H9 (cell line): ENCODE data around the gene LAMC1. TPM values are rescaled to one million over a fixed set of nuclear protein-coding genes. Genes with fewer than 3 reads are reported as not detected.

ENCODE experiments used
- DNase-seq: peaks from one replicate; pipeline ENCODE4 v3.0.0-alpha.2; 2017
- H2AFZ ChIP-seq: one replicate; pipeline ENCODE4 v1.6.1; 2013; ENCODE audit warnings: mild to moderate bottlenecking, low read length, control low read depth, moderate library complexity
- H2AK5ac ChIP-seq: 2 replicates; pipeline ENCODE4 v1.6.1; 2013; ENCODE audit warnings: low read length, control low read depth, mixed read lengths; ENCODE audit not compliant: insufficient read length
- H2BK120ac ChIP-seq: one replicate; pipeline ENCODE4 v1.6.1; 2013; ENCODE audit warnings: low read depth, mild to moderate bottlenecking, low read length, control low read depth, inconsistent platforms; ENCODE audit not compliant: poor library complexity, severe bottlenecking
- H2BK12ac ChIP-seq: 2 replicates; pipeline ENCODE4 v1.6.1; 2013; ENCODE audit warnings: low read length, control low read depth, mixed read lengths, low read depth; ENCODE audit not compliant: insufficient read length
- H2BK15ac ChIP-seq: 2 replicates; pipeline ENCODE4 v1.6.1; 2013; ENCODE audit warnings: low read depth, low read length, control low read depth
- H2BK20ac ChIP-seq: one replicate; pipeline ENCODE4 v1.6.1; 2013; ENCODE audit warnings: low read depth, mild to moderate bottlenecking, low read length, control low read depth, inconsistent platforms; ENCODE audit not compliant: poor library complexity, severe bottlenecking
- H2BK5ac ChIP-seq: 2 replicates; pipeline ENCODE4 v1.6.1; 2013; ENCODE audit warnings: low read length, control low read depth, mixed read lengths; ENCODE audit not compliant: insufficient read length
- H3K14ac ChIP-seq: 2 replicates; pipeline ENCODE4 v1.6.1; 2013; ENCODE audit warnings: low read length, control low read depth; ENCODE audit not compliant: insufficient read depth
- H3K18ac ChIP-seq: 2 replicates; pipeline ENCODE4 v1.6.1; 2013; ENCODE audit warnings: low read depth, mild to moderate bottlenecking, mixed read lengths, low read length, control low read depth; ENCODE audit not compliant: insufficient read length
- H3K23ac ChIP-seq: 2 replicates; pipeline ENCODE4 v1.6.1; 2013; ENCODE audit warnings: low read length, control low read depth, mixed read lengths, low read depth; ENCODE audit not compliant: insufficient read length
- H3K23me2 ChIP-seq: 2 replicates; pipeline ENCODE4 v1.6.1; 2013; ENCODE audit warnings: low read depth, mild to moderate bottlenecking, mixed read lengths, low read length, control low read depth; ENCODE audit not compliant: insufficient read length, poor library complexity, severe bottlenecking
- H3K27ac ChIP-seq: 2 replicates; pipeline ENCODE4 v1.5.1; 2013; ENCODE audit warnings: low read length, control low read depth, mixed read lengths, low read depth; ENCODE audit not compliant: insufficient read length
- H3K27me3 ChIP-seq: 2 replicates; pipeline ENCODE4 v1.6.1; 2013; ENCODE audit warnings: low read length, control low read depth, inconsistent platforms; ENCODE audit not compliant: insufficient read depth
- H3K4ac ChIP-seq: 2 replicates; pipeline ENCODE4 v1.6.1; 2013; ENCODE audit warnings: low read depth, mild to moderate bottlenecking, control low read depth, inconsistent platforms, low read length, moderate library complexity
- H3K4me1 ChIP-seq: 2 replicates; pipeline ENCODE4 v1.6.1; 2013; ENCODE audit warnings: low read length, control low read depth, inconsistent platforms; ENCODE audit not compliant: insufficient read depth
- H3K4me2 ChIP-seq: 2 replicates; pipeline ENCODE4 v1.6.1; 2013; ENCODE audit warnings: low read length, control low read depth, mixed read lengths; ENCODE audit not compliant: insufficient read length, insufficient read depth
- H3K56ac ChIP-seq: 2 replicates; pipeline ENCODE4 v1.6.1; 2013; ENCODE audit warnings: low read depth, mild to moderate bottlenecking, mixed read lengths, low read length, control low read depth; ENCODE audit not compliant: insufficient read length
- H3K79me1 ChIP-seq: 2 replicates; pipeline ENCODE4 v1.6.1; 2013; ENCODE audit warnings: low read depth, mild to moderate bottlenecking, moderate library complexity, low read length, control low read depth, inconsistent platforms; ENCODE audit not compliant: insufficient read depth, poor library complexity, severe bottlenecking
- H3K79me2 ChIP-seq: 2 replicates; pipeline ENCODE4 v1.6.1; 2013; ENCODE audit warnings: low read length, control low read depth, inconsistent platforms; ENCODE audit not compliant: insufficient read depth
- H3K9ac ChIP-seq: 2 replicates; pipeline ENCODE4 v1.6.1; 2013; ENCODE audit warnings: low read length, control low read depth, mixed read lengths; ENCODE audit not compliant: insufficient read length; ENCODE audit errors: extremely low read depth
- H3K9me3 ChIP-seq: one replicate; pipeline ENCODE4 v1.6.1; 2013; ENCODE audit warnings: low read depth, low read length, inconsistent platforms; ENCODE audit not compliant: control insufficient read depth
- H3T11ph ChIP-seq: one replicate; pipeline ENCODE4 v1.6.1; 2013; ENCODE audit warnings: mild to moderate bottlenecking, low read length, control low read depth, inconsistent platforms
- H4K20me1 ChIP-seq: one replicate; pipeline ENCODE4 v1.6.1; 2013; ENCODE audit not compliant: control insufficient read depth, insufficient read length, insufficient read depth
- H4K5ac ChIP-seq: 2 replicates; pipeline ENCODE4 v1.6.1; 2013; ENCODE audit warnings: low read depth, mild to moderate bottlenecking, mixed read lengths, low read length, control low read depth; ENCODE audit not compliant: insufficient read length
- H4K8ac ChIP-seq: replicated peaks from 2 replicates; pipeline ENCODE4 v1.6.1; 2013; ENCODE audit warnings: low read length, control low read depth, mixed read lengths, low read depth; ENCODE audit not compliant: insufficient read length
- H4K91ac ChIP-seq: 2 replicates; pipeline ENCODE4 v1.6.1; 2013; ENCODE audit warnings: low read depth, mild to moderate bottlenecking, moderate library complexity, mixed read lengths, low read length, control low read depth; ENCODE audit not compliant: insufficient read length
- H3K27ac Mint-ChIP-seq, 3 experiments: 2 replicates in 2 of 3; 3 replicates in 1 of 3; pipeline ENCODE4 v1.8.0; 2020 to 2021; ENCODE audit warnings: mixed read lengths in 3 of 3, mild to moderate bottlenecking in 1 of 3, moderate library complexity in 1 of 3
- H3K27me3 Mint-ChIP-seq: 2 replicates; pipeline ENCODE4 v1.8.0; 2021; ENCODE audit warnings: low read depth, mild to moderate bottlenecking, moderate library complexity, mixed read lengths
- H3K36me3 Mint-ChIP-seq, 3 experiments: 2 replicates in 2 of 3; 3 replicates in 1 of 3; pipeline ENCODE4 v1.8.0; 2020 to 2021; ENCODE audit warnings: low read depth in 3 of 3, mixed read lengths in 3 of 3; ENCODE audit not compliant: insufficient read depth in 1 of 3
- H3K4me1 Mint-ChIP-seq, 2 experiments: 2 replicates each; pipeline ENCODE4 v1.8.0; 2020; ENCODE audit warnings: mixed read lengths in 2 of 2
- H3K4me3 Mint-ChIP-seq, 2 experiments: 2 replicates in 1 of 2; 3 replicates in 1 of 2; pipeline ENCODE4 v1.8.0; 2020 to 2021; ENCODE audit warnings: mild to moderate bottlenecking in 2 of 2, mixed read lengths in 2 of 2, moderate library complexity in 1 of 2
- H3K9me3 Mint-ChIP-seq, 2 experiments: 2 replicates in 1 of 2; 3 replicates in 1 of 2; pipeline ENCODE4 v1.8.0; 2020; ENCODE audit warnings: mild to moderate bottlenecking in 2 of 2, mixed read lengths in 2 of 2, moderate library complexity in 1 of 2
- CTCF ChIP-seq: fragments of 200-600 bp; sonication (generic); conservative IDR thresholded peaks from 3 replicates; pipeline ENCODE4 v1.8.0; 2021; ENCODE audit warnings: antibody characterized with exemption, mild to moderate bottlenecking
- WGBS: extraction: QIAGEN DNeasy Blood & Tissue Kit; methylation state at CpG from one replicate; pipeline ENCODE4 v1.1.7; 2013; ENCODE audit warnings: missing lambda C conversion rate, low lambda C conversion rate, mixed read lengths; ENCODE audit not compliant: insufficient read length; ENCODE audit errors: extremely low coverage; 5-methylcytosine and 5-hydroxymethylcytosine counted together
- total RNA-seq: library from RNA; stranded (reverse); gene quantifications from 2 replicates; pipeline ENCODE4 v1.2.1, GENCODE V29; 2021

Gene LAMC1
- total RNA-seq, 1 experiment from 2014 or later, result 96.2 TPM

GRCh38 chr1:183138301-183138700, 115.1 kb downstream of the LAMC1 start:
- Histone ChIP-seq H3K23me2 (no peaks in the 10 kb centered on the region), H4K91ac (no peak overlapping the region), H3K9ac (no peak overlapping the region), H3K9me3 (no peaks in the 10 kb centered on the region), H3T11ph (no peak overlapping the region), H3K4me2 (no peak overlapping the region), H4K20me1 (no peaks in the 10 kb centered on the region), H2BK15ac (no peak overlapping the region), H3K4ac (no peak overlapping the region), H3K27me3 (no peaks in the 10 kb centered on the region), H3K79me1 (no peaks in the 10 kb centered on the region), H2BK20ac (no peak overlapping the region), H4K8ac (no peak overlapping the region), H3K56ac (no peak overlapping the region), H3K14ac (no peak overlapping the region), H3K18ac (no peak overlapping the region), H2AFZ (no peak overlapping the region), H2BK12ac (no peak overlapping the region), H2BK120ac (no peak overlapping the region), H3K23ac (no peak overlapping the region), H4K5ac (no peak overlapping the region), H3K79me2 (no peaks in the 10 kb centered on the region), H2AK5ac (no peak overlapping the region), H3K4me1 (no peaks in the 10 kb centered on the region), H3K27ac (no peak overlapping the region), H2BK5ac (no peak overlapping the region)
- Mint-ChIP-seq H3K27me3 (no peaks in the 10 kb centered on the region), H3K4me1 (peaks cover 0 to 6% of the 10 kb centered on the region in 2 experiments; a peak in 2 of 4 replicates), H3K4me3 (no peak overlapping the region), H3K9me3 (no peaks in the 10 kb centered on the region), H3K27ac (peak overlapping the region in 1 of 3 experiments; percentile 64; a peak in 1 of 7 replicates), H3K36me3 (peaks cover 26 to 59% (median 52%) of the 10 kb centered on the region in 3 experiments)
- no peak for DNase-seq
- TF ChIP-seq CTCF, result no peak
- WGBS, result no CpG with 5 or more reads among the region's 4 CpGs
